CD14-positive monocyte (primary cell): Measurements from ENCODE around the gene PLCB1. TPM values are rescaled to one million over a fixed set of nuclear protein-coding genes. Genes with fewer than 3 reads are reported as not detected.

Experiments
- DNase-seq, 3 donors: peaks; one replicate each; pipeline ENCODE4 v3.0.0-alpha.2; 2011 to 2022
- H2AFZ ChIP-seq: 2 replicates; pipeline ENCODE4 v1.6.0; 2012; ENCODE audit warnings: mild to moderate bottlenecking, low read depth, low read length, inconsistent platforms; ENCODE audit not compliant: insufficient read depth, poor library complexity, severe bottlenecking
- H3K27ac ChIP-seq, 2 donors: 1 replicate in 1 of 2; 2 replicates in 1 of 2; pipeline ENCODE4 v1.5.1; 2012 to 2013; ENCODE audit warnings: low read length in 2 of 2, control low read depth in 1 of 2, inconsistent platforms in 1 of 2, low read depth in 1 of 2, mild to moderate bottlenecking in 1 of 2
- H3K27me3 ChIP-seq, 2 donors: one replicate each; pipeline versions ENCODE4 v1.6.0 to v1.6.1; 2011 to 2013; ENCODE audit warnings: low read length in 2 of 2; ENCODE audit not compliant: control insufficient read depth in 2 of 2, insufficient read depth in 2 of 2
- H3K36me3 ChIP-seq, 2 donors: replicated peaks in 1 of 2; 1 replicate in 1 of 2; 2 replicates in 1 of 2; pipeline versions ENCODE4 v1.5.1 to v1.6.1; 2012 to 2013; ENCODE audit warnings: low read length in 2 of 2, control low read depth in 1 of 2, inconsistent platforms in 1 of 2, mild to moderate bottlenecking in 1 of 2; ENCODE audit not compliant: insufficient read depth in 2 of 2, control insufficient read depth in 1 of 2
- H3K4me1 ChIP-seq, 2 donors: 1 replicate in 1 of 2; 2 replicates in 1 of 2; pipeline versions ENCODE4 v1.5.1 to v1.6.1; 2012 to 2013; ENCODE audit warnings: low read length in 2 of 2, control low read depth in 1 of 2, inconsistent platforms in 1 of 2, mild to moderate bottlenecking in 1 of 2, moderate library complexity in 1 of 2; ENCODE audit not compliant: insufficient read depth in 2 of 2, control insufficient read depth in 1 of 2
- H3K4me2 ChIP-seq: replicated peaks from 2 replicates; pipeline ENCODE3; 2012; ENCODE audit warnings: low read length, moderate library complexity, mild to moderate bottlenecking; ENCODE audit not compliant: poor library complexity, severe bottlenecking; ENCODE audit errors: extremely low read depth
- H3K4me3 ChIP-seq, 3 experiments: fragments of 200-600 bp in 1 of 3; sonication (generic) in 1 of 3; replicated peaks in 1 of 3; 1 replicate in 2 of 3; 2 replicates in 1 of 3; pipeline ENCODE4 v1.5.1; 2011 to 2013; ENCODE audit warnings: low read length in 3 of 3, mild to moderate bottlenecking in 3 of 3, control low read depth in 2 of 3, low read depth in 2 of 3, inconsistent platforms in 1 of 3, moderate library complexity in 1 of 3
- H3K79me2 ChIP-seq: 2 replicates; pipeline ENCODE4 v1.6.0; 2012; ENCODE audit warnings: mild to moderate bottlenecking, control low read depth, inconsistent platforms, low read length, moderate library complexity; ENCODE audit not compliant: insufficient read depth
- H3K9ac ChIP-seq: 2 replicates; pipeline ENCODE4 v1.6.0; 2017; ENCODE audit warnings: low read length, mild to moderate bottlenecking; ENCODE audit not compliant: insufficient read depth, poor library complexity, severe bottlenecking
- H3K9me3 ChIP-seq, 2 donors: replicated peaks in 1 of 2; 1 replicate in 1 of 2; 2 replicates in 1 of 2; pipeline versions ENCODE4 v1.5.1 to v1.6.1; 2012 to 2013; ENCODE audit warnings: low read length in 2 of 2, control low read depth in 1 of 2; ENCODE audit not compliant: control insufficient read depth in 1 of 2, insufficient read depth in 1 of 2
- H4K20me1 ChIP-seq: 2 replicates; pipeline ENCODE4 v1.6.0; 2012; ENCODE audit warnings: mild to moderate bottlenecking, low read length, control low read depth, moderate library complexity; ENCODE audit not compliant: insufficient read depth
- H3K27ac Mint-ChIP-seq, 7 donors: one replicate each; pipeline ENCODE4 v1.8.0; 2020; ENCODE audit warnings: mild to moderate bottlenecking in 7 of 7, mixed read lengths in 7 of 7, moderate library complexity in 6 of 7, inconsistent platforms in 2 of 7
- H3K27me3 Mint-ChIP-seq, 3 donors: one replicate each; pipeline ENCODE4 v1.8.0; 2021 to 2022; ENCODE audit warnings: low read depth in 3 of 3, mild to moderate bottlenecking in 3 of 3, mixed read lengths in 3 of 3, moderate library complexity in 3 of 3, inconsistent platforms in 1 of 3
- H3K36me3 Mint-ChIP-seq, 2 donors: one replicate each; pipeline ENCODE4 v1.8.0; 2020; ENCODE audit warnings: mixed read lengths in 2 of 2, inconsistent platforms in 1 of 2, mild to moderate bottlenecking in 1 of 2
- H3K4me1 Mint-ChIP-seq: one replicate; pipeline ENCODE4 v1.8.0; 2020; ENCODE audit warnings: mild to moderate bottlenecking, mixed read lengths
- H3K4me3 Mint-ChIP-seq, 2 donors: one replicate each; pipeline ENCODE4 v1.8.0; 2020; ENCODE audit warnings: mild to moderate bottlenecking in 2 of 2, mixed read lengths in 2 of 2, moderate library complexity in 1 of 2
- H3K9me3 Mint-ChIP-seq, 7 donors: one replicate each; pipeline ENCODE4 v1.8.0; 2020 to 2022; ENCODE audit warnings: mixed read lengths in 7 of 7, mild to moderate bottlenecking in 6 of 7, moderate library complexity in 6 of 7, inconsistent platforms in 2 of 7
- CTCF ChIP-seq: fragments of 200-600 bp; IDR thresholded peaks from one replicate; pipeline ENCODE4 v1.8.0; 2022; ENCODE audit warnings: antibody characterized with exemption, mild to moderate bottlenecking
- WGBS: methylation state at CpG from one replicate; pipeline ENCODE4 v1.1.5; 2013; ENCODE audit warnings: missing lambda C conversion rate; ENCODE audit not compliant: insufficient coverage; 5-methylcytosine and 5-hydroxymethylcytosine counted together
- intact Hi-C, 2 donors: fragments of 100-400 bp; cut with micrococcal nuclease; formaldehyde crosslinking; loops; one replicate each; pipeline versions ENCODE4 v1.15.0 to v1.15.1; 2023
- polyA plus RNA-seq, 3 donors: library from polyadenylated mRNA; depleted of rRNA in 1 of 3; unstranded in 2 of 3; stranded (reverse) in 1 of 3; fragments of 300-500 nt in 2 of 3; fragments of >200 nt in 1 of 3; fragmentation: Illumina TruSeq in 2 of 3; gene quantifications; 1 replicate in 2 of 3; 2 replicates in 1 of 3; pipeline ENCODE4 v1.2.3, GENCODE V29; 2012 to 2021

PLCB1 gene
- polyA plus RNA-seq, 3 donors, result 8.6 to 16.4 (median 13.2) TPM

GRCh38 chr20:8124639-8125038 lies 7.4 kb upstream of the PLCB1 start:
- H3K4me1 Mint-ChIP-seq, result peaks cover under 1% of the 10 kb centered on the region
- no peak overlapping the region for H3K27ac ChIP-seq
- no peaks in the 10 kb centered on the region for H3K79me2 ChIP-seq
- H3K4me1 ChIP-seq, result no peaks in the 10 kb centered on the region
- no peak for DNase-seq
- no peak overlapping the region for H3K4me2 ChIP-seq
- no peaks in the 10 kb centered on the region for H3K36me3 Mint-ChIP-seq
- no peaks in the 10 kb centered on the region for H3K36me3 ChIP-seq
- no peak overlapping the region for H3K4me3 Mint-ChIP-seq
- H3K9me3 Mint-ChIP-seq, result no peaks in the 10 kb centered on the region
- no peaks in the 10 kb centered on the region for H3K27me3 ChIP-seq
- no peaks in the 10 kb centered on the region for H3K9me3 ChIP-seq
- no peak overlapping the region for H3K9ac ChIP-seq
- H4K20me1 ChIP-seq, result no peaks in the 10 kb centered on the region
- no peak overlapping the region for H3K4me3 ChIP-seq
- H3K27ac Mint-ChIP-seq, result no peak overlapping the region
- intact Hi-C loops, result no loop called here
- no peak for TF ChIP-seq CTCF
- no peak overlapping the region for H2AFZ ChIP-seq
- H3K27me3 Mint-ChIP-seq, result peaks cover 0 to 2% (median 0%) of the 10 kb centered on the region in 3 donors

- peaks cover 6% of the 10 kb centered on the region for H3K4me1 Mint-ChIP-seq
- H4K20me1 ChIP-seq, result no peaks in the 10 kb centered on the region
- no peaks in the 10 kb centered on the region for H3K36me3 ChIP-seq
- no peak for DNase-seq
- H3K36me3 Mint-ChIP-seq, result no peaks in the 10 kb centered on the region
- H3K4me3 Mint-ChIP-seq, result no peak overlapping the region
- WGBS, result 100% methylated on average over 1 of the region's 4 CpGs
- H3K9ac ChIP-seq, result no peak overlapping the region
- H3K4me2 ChIP-seq, result no peak overlapping the region
- intact Hi-C loops, result no loop called here
- H3K4me3 ChIP-seq, result no peak overlapping the region
- TF ChIP-seq CTCF, result no peak
- H3K27ac ChIP-seq, result no peak overlapping the region
- peaks cover 0 to 3% of the 10 kb centered on the region in 2 donors for H3K27me3 ChIP-seq
- H3K9me3 ChIP-seq, result no peaks in the 10 kb centered on the region
- peak overlapping the region in 1 of 7 donors; percentile 11 for H3K27ac Mint-ChIP-seq
- no peak overlapping the region for H2AFZ ChIP-seq
- H3K79me2 ChIP-seq, result no peaks in the 10 kb centered on the region
- peaks cover 0 to 4% (median 2%) of the 10 kb centered on the region in 3 donors for H3K27me3 Mint-ChIP-seq
- H3K9me3 Mint-ChIP-seq, result no peaks in the 10 kb centered on the region
- H3K4me1 ChIP-seq, result peaks cover 0 to 1% of the 10 kb centered on the region in 2 donors
Observed at GRCh38 chr20:8126181-8126580, 5.9 kb upstream of the PLCB1 start.
